ENCODE results near the gene ARPC5.
"Not testable (repeated sequence)": the region's sequence is repeated elsewhere in the genome, so short reads cannot be mapped to it uniquely, and the experiment has no call there.

The ARPC5 gene

GRCh38 chr1:183635606-183636333, at the start of gene ARPC5:
Gene ARPC5, minus strand, starts transcription at chr1:183635783. Its CDS starts 124 bp downstream, at chr1:183635659.
- DNase-seq: peak; percentile 100

GRCh38 chr1:183685112-183685713, 49.6 kb upstream of the ARPC5 start:
- peak; percentile 78 for DNase-seq

- not testable (repeated sequence) for DNase-seq
These were observed 43.8 kb upstream of the ARPC5 start for GRCh38 chr1:183679363-183679762.

- DNase-seq: no peak
These were observed 43.2 kb upstream of the ARPC5 start for GRCh38 chr1:183678819-183679218.

GRCh38 chr1:183676586-183677189, 41.1 kb upstream of the ARPC5 start:
- DNase-seq: no peak

- no peak for DNase-seq
These were observed 40.5 kb upstream of the ARPC5 start for GRCh38 chr1:183675883-183676585.

- no peak for DNase-seq
These were observed 39.8 kb upstream of the ARPC5 start for GRCh38 chr1:183675381-183675780.

GRCh38 chr1:183674886-183675285, 39.3 kb upstream of the ARPC5 start:
- DNase-seq: no peak

GRCh38 chr1:183674339-183674738, 38.8 kb upstream of the ARPC5 start:
- no peak for DNase-seq

GRCh38 chr1:183673605-183674323, 38.2 kb upstream of the ARPC5 start:
- DNase-seq: no peak

GRCh38 chr1:183670169-183670568, 34.6 kb upstream of the ARPC5 start:
- no peak for DNase-seq

- no peak for DNase-seq
These were observed 20.8 kb upstream of the ARPC5 start for GRCh38 chr1:183656355-183656754.

- DNase-seq: peak; percentile 88
These were observed 20.0 kb upstream of the ARPC5 start for GRCh38 chr1:183655562-183656075.

- no peak for DNase-seq
These were observed 19.1 kb upstream of the ARPC5 start for GRCh38 chr1:183654706-183655105.

- no peak for DNase-seq
These were observed 18.4 kb upstream of the ARPC5 start for GRCh38 chr1:183653876-183654451.

GRCh38 chr1:183653462-183653794, 17.8 kb upstream of the ARPC5 start:
- no peak for DNase-seq

GRCh38 chr1:183652547-183653461, 17.2 kb upstream of the ARPC5 start, which contains the start of gene APOBEC4:
Gene APOBEC4, minus strand, starts transcription at chr1:183653316. Its CDS starts 4,535 bp downstream, at chr1:183648781.
- no peak for DNase-seq

- no peak for DNase-seq
These were observed 16.5 kb upstream of the ARPC5 start for GRCh38 chr1:183652107-183652506.

- DNase-seq: no peak
These were observed 16.0 kb upstream of the ARPC5 start for GRCh38 chr1:183651612-183652011.

GRCh38 chr1:183648042-183648441, 12.5 kb upstream of the ARPC5 start:
- DNase-seq: no peak

- peak; percentile 12 for DNase-seq
These were observed 11.2 kb upstream of the ARPC5 start for GRCh38 chr1:183646776-183647175.

All from suppressor macrophage treated with lipopolysaccharide for 4 hours (primary cell).